GM19395 (cell line): ENCODE measurements around the gene SCARB2.

Experiments used
- ATAC-seq: cut with Tn5 transposase; IDR thresholded peaks from one replicate; pipeline ENCODE4 v1.9.1; 2021; ENCODE audit warnings: mild to moderate bottlenecking, moderate library complexity; ENCODE audit not compliant: unreplicated experiment

SCARB2 gene

DNA sequence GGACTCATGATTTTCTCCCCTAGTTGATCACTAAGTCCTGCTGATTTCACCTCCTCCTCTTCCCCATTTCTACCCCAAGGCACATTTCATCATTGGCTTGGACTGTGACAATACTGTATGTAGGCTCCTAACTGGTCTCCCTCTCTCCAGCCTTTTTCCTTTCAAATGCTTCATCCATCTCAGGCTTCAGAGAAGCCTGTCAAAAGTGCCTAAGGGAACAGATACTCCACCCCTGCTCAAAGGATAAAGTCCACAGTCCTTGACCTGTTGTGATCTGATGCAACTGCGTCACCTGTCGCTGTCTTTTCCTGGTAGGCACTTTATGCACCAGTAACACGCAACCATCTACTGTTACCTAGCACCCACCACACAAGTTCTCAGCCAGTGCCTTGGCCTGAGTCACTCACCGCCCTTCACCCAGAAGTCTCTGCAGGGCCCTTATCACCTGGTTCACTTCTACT, 12.8 kb downstream of the SCARB2 start:
- no peak for ATAC-seq

DNA sequence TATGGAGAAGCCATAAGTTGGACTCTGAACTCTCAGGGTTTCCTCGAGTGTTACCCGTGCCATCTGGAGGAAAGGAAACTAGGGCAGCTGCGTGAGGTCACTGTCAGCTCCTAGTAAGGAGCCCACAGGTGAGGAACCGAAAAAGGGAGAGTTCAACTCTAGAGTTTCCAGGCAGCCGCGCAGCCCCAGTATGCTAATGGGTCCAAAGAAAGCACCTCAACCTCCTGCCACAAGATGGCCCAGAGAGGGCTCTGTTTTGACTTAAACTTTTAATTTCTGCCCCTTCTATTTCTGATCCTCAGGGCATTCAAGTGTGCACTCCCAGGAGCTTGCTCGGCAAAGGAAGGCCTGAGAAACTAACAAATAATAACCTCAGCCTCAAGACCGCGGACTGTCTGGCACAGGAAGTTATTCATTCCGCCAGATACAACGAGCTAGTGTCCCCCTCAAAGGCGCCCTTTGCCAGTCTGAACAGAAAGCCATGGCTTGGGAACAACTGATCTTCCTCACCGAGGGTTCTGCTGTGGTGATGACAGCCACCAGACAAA, 13.9 kb downstream of the SCARB2 start:
- ATAC-seq, result peak; percentile 91

DNA sequence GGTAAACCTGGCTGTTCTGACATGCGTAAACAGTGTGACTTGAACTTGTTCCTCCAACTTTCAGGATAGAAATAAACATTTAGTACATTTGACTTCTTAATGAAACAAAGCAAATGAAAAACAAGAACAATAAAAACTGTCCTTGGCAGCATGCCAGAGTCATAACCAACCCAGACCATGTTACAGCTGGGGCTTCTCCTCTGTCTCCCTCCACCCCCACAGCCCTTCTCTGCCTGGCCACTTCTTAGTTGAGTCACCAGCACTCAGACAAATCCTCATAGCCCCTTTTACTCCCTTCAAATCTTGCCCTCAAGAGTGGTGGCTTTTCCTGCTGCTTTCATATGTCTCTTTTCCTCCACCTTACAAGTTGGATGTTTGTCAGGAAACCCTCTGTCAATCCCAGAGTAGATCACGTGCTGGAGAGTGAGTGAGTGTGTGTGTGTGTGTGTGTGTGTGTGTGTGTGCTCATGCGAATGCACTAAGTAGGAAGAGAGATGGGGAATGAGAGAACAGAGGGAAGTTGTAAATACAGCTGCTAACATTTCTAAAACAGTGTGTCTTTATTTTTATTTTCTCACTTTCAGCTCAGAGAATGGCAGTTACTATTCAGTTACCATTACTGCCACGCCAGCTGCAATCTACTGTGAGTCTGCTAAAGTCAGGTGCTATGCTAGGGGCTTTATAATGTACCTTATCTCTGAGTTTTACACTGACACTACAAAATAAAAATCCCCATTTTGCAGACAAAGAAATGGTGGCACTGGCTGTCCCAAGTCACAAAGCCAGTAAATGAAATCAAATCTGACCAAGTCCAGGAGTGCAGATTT, 15.0 kb downstream of the SCARB2 start:
- peak; percentile 50 for ATAC-seq

DNA sequence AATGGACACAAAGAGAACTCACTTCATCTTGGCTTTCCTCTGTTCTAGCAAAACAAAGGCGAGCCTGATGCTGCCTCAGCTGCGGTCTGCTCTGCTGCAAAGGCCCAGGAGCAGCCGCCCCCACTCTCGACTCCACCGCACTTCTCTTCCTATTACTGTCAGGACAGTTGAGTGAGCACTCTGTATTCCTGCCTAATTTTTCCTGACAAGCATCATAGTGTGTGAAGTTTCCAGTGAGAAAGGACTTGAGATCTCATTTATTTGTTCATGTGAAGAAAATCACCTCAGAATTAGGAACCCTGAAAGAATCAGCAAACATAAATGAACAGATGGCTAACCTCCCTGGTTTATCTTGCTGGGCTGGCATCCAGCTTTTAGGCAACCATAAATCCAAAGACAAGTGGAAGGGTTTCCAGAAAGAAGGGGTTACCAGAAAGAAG, 15.6 kb downstream of the SCARB2 start:
- ATAC-seq, result peak; percentile 20

DNA sequence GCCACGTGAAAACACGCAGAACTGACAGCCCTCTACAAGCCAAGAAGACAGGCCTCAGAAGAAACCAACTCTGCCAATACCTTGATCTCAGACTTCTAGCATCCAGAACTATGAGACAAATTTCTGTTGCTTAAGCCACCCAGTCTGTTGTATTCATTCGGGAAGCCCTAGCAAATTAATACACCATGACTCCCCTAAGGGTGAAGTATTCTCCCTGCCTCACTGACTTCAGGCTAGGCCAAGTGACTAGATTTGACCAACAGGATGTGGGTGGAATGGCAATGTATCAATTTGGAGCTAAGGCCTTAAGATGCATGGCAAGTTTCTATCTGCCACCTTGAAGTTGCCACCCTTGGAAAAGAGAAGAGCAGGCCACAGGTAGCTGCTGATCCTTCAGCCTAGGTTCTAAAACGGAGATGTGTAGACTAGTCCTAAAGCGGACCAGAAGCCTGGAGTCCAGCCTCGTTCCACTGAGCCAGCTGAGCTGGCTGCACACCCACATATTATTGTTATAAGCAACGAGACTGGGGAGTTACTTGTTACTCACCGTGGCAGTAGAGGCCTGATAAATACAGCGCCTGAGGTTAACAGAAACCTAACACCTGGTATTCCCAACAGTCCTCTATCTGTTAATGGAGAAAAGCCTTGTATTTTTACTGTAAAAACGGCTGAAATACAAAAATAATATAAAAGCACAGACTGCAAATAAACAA, 16.4 kb downstream of the SCARB2 start:
- no peak for ATAC-seq

DNA sequence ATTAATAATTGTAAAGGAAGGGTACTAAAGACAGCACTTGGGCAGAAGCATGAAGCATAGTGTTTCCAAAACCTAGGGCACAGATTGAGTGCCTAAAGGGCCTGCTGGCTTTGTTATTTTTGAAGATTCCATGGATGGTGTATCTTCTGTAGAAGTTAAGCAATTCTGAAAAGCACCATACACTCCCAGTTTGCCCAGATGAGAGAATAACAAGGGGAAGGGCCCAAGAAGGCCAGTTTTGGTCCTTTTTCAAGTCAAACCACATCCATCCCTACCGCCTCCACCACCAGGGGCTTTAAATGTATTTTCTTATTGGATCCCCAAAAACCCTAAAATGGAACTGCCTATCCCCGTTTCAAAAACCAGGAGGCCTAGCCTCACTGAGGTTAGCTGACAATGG, 17.2 kb downstream of the SCARB2 start:
- no peak for ATAC-seq

DNA sequence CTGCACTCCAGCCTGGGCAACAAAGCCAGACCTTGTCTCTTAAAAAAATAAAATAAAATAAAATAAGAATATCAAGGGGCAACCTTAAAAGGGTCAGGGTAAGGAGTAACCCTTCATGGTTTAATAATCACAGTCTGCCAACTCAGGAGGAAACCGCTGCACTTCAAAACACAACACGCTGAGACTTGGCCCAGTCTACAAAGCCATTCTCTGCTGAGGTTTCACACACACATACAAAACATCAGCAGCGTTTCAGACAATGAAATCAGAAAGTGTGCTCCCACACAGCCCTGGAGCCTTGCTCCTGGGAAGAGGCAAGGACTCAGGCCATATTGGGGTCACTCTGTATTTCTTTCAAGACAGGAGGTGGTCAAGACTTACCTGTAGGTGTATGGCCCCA, 18.3 kb downstream of the SCARB2 start:
- no peak for ATAC-seq

DNA sequence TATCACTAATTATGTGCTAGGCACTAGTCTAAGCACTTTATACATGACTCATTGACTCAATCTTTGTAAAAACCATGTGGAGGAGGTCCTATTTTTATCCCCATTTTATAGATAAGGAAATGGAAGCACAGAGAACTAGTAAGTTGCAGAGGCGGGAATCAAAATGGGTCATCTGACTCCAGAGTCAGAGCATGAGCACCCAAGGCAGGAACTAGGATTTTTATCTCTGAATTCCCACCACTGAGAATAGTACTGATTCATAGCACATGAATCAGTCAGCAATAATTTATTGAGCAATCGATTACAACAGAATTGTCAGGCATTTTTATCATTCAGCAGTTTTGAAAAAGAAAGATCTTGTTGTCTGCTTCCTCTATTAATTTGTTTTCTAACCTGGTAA, 19.3 kb downstream of the SCARB2 start:
- ATAC-seq, result no peak

DNA sequence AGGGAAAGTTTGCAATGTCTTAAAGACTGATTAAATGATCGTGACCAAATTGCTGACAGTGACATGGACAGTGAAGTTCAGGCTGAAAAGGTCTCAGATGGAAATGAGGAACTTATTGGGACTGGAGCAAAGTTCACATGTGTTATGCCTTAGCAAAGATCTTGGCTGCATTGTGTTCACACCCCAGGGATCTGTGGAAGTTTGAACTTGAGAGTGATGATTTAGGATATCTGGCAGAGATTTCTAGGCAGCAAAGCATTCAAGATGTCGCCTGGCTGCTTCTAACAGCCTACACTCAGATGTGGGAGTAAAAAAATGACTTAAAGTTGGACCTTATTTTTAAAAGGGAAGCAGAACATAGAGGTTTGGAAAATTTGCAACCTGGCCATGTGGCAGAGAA, 21.4 kb downstream of the SCARB2 start:
- ATAC-seq, result no peak

DNA sequence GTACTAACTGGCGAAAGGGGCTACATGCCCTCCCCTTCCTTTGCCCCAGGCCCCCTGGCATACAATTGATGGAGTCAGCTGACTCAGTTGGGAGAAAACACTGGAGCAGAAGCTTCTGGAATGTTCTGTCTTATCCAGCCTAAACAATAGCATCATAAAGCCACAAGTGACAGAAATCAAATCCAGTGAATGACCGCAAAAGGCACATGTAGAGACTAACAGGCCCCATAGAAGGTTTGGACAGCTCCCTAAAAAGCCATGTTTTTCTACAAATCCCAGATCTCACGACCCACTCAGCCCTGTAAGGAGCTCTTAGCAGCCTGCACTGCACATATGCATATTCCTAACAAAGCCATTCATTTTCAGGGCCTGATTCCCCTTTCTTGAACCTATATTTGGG, 25.1 kb downstream of the SCARB2 start:
- no peak for ATAC-seq

DNA sequence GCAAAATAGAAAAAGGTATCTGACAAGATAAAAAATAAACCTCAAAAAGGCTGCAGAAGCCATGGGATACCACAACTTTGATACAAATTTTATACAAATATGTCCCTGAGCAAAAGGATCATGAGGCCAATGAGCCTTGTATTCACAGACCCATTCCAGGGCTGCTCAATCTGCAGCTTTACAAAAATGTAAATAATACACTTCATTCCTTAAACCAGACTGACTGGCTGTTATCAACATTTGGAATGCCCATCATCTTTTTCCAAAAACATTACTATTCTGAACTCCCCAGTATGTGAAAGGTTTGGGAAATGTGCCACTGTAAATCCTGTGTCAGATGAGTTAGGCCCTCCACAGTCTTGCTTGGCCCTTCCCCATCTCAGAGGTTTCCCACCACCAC, 25.5 kb downstream of the SCARB2 start:
- no peak for ATAC-seq

DNA sequence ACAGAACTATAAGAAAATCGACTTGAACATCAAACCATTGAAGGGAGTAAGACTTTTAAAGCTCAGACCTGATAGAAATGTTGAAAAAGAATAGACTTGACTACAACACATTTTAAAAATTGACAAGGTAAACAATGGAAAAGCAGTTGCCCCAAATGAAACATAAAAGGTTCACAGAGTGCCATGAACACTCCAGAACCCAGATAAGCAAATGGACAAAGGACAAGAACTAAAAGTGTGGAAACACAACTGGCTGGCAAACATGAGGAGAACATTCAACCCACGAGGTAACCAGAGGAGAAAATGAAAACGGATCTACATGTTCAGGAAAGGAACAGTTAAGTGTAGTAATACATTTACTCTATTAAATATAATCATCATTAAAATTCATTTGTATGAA, 26.5 kb downstream of the SCARB2 start:
- no peak for ATAC-seq

DNA sequence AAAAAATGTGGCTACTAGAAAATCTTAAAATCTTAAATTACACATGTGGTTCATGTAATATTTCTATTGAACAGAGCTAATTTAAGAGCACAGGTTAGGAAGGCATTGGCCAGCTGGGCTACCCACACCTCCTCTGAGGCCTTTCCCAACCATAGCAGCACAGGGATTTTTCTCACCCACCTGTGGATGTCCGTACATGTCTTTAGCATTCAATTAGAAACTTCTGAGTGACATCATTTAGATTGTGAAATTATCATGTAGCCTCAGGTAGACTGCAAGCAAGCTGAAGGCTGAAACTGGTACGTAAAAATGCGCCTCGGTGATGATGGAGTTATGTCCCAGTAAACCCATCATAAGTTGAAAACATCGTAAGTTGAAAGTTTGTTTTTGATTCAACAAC, 31.2 kb downstream of the SCARB2 start:
- no peak for ATAC-seq

DNA sequence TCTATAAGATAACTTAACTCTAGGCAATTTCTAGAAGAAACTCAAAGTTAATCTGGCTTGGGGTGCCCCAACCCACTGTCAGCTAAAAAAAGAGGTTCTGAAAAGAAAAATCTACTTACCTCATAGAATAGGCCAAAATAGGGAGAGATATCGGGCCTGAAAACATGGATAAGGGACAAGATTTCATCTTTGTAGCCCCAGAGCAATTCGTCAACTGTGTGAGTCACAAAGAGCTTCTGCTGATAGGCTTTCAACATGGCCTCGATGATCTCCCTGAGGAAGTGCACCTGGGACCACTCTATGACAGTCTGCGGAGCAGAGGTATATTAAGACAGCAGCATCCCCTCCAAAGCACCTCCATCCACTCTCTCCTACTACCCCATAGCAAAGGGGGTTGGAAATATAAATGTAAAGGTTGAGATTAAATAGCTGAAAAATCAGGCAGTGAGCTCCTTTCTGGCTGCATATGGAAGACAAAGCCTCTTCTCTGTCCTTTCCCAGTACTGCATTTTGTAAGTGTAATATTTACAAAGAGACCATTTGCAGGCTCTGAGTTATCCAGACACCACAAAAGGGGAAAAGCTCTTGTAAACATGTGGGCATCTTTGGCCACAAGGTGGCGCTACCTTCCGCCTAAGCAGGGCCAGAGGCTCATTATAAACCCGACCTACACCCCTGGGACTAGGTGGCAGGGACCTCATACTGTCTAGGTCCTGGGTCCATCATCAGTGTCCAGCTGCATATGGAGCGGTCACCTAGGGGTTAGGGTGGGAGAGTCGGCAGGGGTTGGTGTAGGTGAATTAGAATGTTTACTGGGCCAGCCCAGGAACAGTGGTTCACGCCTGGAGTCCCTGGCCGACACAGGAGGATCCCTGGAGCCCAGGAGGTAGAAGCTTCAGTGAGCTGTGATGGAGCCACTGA, 34.0 kb downstream of the SCARB2 start:
- ATAC-seq, result peak; percentile 85

DNA sequence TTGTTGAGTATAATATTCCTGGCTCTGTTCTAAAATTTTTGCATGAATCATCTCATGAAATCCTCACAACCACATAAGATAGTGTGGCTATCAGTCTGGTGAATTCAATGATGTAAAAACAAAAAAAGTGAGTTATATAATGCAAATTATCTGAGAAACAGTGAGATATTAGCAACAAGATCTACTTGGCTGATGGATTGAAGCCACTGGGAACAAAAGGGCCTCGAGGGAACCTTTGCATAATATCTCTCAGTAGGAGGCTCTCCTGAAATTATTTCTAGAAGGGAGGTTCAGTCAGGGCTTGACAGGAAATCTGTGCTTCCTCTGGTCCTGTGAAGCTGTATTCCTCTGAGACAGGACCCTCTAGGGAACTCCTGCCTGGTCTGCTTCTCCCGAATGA, 35.3 kb downstream of the SCARB2 start:
- no peak for ATAC-seq

DNA sequence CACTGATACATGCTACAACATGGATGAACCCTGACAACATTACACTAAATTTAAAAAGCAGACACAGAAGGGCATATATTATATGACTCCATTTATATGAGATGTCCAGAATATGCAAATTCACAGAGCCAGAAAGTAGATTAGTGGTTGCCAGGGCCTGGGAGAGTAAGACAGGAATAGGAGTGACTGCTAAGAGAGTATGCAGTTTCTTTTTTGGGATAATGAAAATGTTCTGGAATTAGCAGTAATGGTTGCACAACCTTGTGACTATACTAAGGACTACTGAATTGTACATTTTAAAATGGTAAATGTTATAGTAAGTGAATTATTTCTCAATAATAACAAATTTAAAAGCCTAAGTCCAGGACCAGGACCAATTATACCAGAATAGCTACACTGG, 35.9 kb downstream of the SCARB2 start:
- no peak for ATAC-seq

DNA sequence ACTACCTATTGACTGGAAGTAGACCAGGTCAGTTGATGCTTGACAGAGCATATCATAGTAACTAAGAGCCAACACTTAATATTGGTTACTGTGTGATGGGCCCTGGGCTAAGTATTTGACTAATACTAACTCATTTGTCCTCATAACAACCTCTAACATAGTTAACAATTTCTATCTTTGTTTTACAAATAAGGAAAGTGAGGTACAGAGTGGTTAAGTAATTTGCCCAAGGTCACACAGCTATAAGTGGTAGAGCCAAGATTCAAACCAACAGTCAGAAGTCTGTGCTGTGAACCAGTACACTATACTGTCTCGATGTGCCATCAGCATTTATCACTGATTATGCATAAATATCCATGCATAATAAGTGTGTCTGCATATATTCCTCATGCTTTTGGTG, 38.3 kb downstream of the SCARB2 start:
- no peak for ATAC-seq

DNA sequence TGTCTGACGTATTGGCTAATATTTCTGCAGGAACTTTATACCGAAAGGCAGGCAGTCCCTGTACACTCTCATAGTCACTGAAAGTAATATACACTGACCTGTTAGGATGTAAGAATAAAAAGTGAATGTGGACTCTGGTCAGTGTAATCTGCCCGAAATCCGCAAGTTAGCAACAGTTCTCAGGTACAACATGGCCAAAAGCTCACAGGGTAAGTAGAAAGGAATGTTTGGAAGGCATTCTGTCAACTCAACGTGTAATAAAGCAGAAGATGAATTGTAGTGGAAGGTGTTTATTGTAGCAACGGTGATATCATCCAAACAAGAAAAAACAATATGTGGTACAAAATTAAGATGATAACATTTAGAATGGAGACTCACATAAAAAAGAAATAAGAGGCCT, 39.4 kb downstream of the SCARB2 start:
- no peak for ATAC-seq

DNA sequence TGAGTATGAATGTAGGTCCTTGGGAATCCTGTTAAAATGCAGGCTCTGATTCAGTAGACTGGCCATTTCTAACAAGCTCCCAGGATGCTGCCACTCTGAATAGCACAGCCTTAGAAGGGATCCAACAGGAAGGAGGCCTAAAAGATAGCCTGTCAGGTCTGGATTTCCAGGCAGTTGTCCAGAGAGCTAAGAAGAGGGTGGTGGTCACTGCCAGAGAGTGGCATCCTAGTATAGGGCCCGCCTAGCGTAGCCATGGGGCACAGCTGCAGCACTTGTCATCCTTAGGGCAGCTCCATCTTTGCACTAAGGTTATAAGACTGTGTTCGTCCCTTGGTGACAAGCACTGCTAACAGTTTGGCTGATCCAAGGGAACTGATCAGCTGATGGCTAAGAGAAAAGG, 44.9 kb downstream of the SCARB2 start:
- no peak for ATAC-seq

DNA sequence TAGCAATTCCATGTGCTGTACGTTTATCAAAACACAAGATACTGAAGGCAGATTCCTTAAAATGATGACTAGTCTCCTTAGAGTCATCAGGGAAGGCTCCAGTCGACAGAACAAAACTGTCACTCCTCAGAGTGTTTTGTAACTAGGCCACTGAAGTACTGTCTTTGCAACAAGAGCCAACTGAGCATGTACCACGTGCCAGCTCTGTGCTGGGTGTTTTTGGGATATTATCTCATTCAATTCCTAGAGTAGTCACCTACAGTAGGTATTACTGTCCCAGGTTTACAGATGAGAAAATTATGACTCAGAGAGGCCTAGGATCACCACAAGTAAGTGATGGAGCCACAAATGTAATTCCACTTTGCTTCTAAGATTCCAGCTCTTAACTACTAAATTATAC, 47.1 kb downstream of the SCARB2 start:
- ATAC-seq, result no peak

DNA sequence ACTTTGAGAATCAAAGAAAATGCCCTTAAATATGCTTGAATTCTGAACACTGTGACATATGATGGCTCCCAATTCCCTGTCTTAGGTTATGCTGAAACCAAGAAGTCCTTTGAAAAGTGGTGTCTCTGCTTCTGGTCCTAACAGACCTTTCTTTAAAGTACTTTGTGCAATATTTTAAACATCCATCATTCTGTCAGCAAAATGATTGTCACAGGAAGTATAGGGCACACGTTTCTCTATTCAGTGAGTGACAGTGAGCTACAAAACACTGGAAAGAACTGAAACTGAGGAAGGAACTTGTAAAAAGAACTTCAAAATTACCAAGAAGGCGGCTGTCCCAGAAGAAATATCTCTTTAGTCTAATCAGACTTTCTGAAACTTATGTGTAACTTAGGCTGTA, 53.3 kb downstream of the SCARB2 start:
- ATAC-seq, result no peak
